Right atrium auricular region (tissue), 2 donors: ENCODE data around the gene CARNS1. TPM values are rescaled to one million over a fixed set of nuclear protein-coding genes. Genes with fewer than 3 reads are reported as not detected.

Experiments used
- DNase-seq: peaks from one replicate; pipeline ENCODE4 v3.0.0-alpha.2; 2019; ENCODE audit warnings: low spot score
- H3K27ac ChIP-seq, 2 donors: fragments of 200-600 bp; sonication (generic); 1 replicate in 1 of 2; 2 replicates in 1 of 2; pipeline ENCODE4 v1.5.1; 2016 to 2019
- H3K27me3 ChIP-seq, 2 donors: fragments of 200-600 bp; sonication (generic); one replicate each; pipeline versions ENCODE4 v1.5.1 to v1.6.0; 2017 to 2019
- H3K36me3 ChIP-seq: fragments of 200-600 bp; sonication (generic); one replicate; pipeline ENCODE4 v1.5.1; 2016
- H3K4me1 ChIP-seq, 2 donors: fragments of 200-600 bp; sonication (generic); one replicate each; pipeline versions ENCODE4 v1.5.1 to v1.6.0; 2017 to 2019
- H3K4me3 ChIP-seq, 2 donors: fragments of 200-600 bp; sonication (generic); 1 replicate in 1 of 2; 2 replicates in 1 of 2; pipeline ENCODE4 v1.5.1; 2017 to 2019; ENCODE audit warnings: mild to moderate bottlenecking in 1 of 2, moderate library complexity in 1 of 2
- H3K9me3 ChIP-seq, 2 donors: fragments of 200-600 bp; sonication (generic); one replicate each; pipeline ENCODE4 v1.5.1; 2019
- total RNA-seq, 2 donors: library from RNA; depleted of rRNA; stranded (reverse); fragments of >200 nt; gene quantifications; one replicate each; pipeline ENCODE4 v1.1.0, GENCODE V29; 2016
- TF ChIP-seq, protein P1 (sequence below), 2 donors: fragments of 200-600 bp; sonication (generic); IDR thresholded peaks; one replicate each; pipeline ENCODE4 v1.5.1; 2019; ENCODE audit warnings: antibody characterized with exemption in 2 of 2

CARNS1 gene
- total RNA-seq, 2 donors from 2014 or later: 9.7 to 9.9 TPM

DNA sequence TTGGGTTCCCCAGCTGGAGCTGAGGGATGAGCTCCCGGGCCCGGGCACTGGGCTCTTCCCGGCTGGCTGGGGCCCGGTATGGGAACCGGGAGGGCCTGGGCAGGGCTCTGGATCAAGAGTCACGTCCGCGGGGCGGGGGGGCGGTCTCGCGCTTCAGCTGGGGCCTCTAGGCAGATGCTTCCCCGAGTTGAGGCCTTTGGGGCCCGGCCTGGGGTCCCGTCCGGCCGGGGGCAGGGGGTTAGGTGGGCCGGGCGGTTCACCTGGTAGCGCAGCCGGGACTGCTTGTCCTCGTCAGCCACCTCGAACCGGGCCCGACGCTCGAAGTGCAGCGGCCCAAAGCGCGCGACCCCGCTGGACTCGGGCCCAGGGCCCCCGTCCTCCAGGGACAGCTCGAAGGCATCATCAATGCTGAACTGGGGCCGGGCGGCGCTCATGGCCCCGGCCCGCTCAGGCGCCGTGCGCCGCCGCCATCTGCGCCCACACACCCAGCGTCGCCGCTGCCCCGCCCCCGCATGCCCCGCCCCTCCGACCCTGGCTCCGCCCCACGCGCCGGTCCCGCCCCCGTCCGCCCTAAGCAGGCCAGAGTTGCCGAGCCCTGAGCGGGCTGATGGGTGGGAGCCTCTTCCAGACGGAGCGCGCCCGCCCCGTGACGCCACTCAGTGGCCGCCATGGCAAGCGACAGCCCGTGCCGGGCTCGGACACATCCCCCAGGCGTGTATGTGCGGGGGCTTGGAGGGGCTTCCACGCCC, 53.5 kb downstream of the CARNS1 start, which contains the start of gene TMEM134:
Gene TMEM134, minus strand, starts transcription at position 493 of the 749 bp plus-strand sequence. Its CDS starts 59 bp downstream, at position 434.
- Histone ChIP-seq H3K9me3 (no peaks in the 10 kb centered on the region), H3K4me3 (peak within 1 kb of the TSS; percentile 72 to 90), H3K27me3 (no peaks in the 10 kb centered on the region), H3K36me3 (no peaks in the 10 kb centered on the region), H3K27ac (peak within 1 kb of the TSS; percentile 88 to 89), H3K4me1 (peaks cover 0 to 38% of the 10 kb centered on the region in 2 donors)
- peak; percentile 92 for DNase-seq
- TF ChIP-seq, protein P1, sequence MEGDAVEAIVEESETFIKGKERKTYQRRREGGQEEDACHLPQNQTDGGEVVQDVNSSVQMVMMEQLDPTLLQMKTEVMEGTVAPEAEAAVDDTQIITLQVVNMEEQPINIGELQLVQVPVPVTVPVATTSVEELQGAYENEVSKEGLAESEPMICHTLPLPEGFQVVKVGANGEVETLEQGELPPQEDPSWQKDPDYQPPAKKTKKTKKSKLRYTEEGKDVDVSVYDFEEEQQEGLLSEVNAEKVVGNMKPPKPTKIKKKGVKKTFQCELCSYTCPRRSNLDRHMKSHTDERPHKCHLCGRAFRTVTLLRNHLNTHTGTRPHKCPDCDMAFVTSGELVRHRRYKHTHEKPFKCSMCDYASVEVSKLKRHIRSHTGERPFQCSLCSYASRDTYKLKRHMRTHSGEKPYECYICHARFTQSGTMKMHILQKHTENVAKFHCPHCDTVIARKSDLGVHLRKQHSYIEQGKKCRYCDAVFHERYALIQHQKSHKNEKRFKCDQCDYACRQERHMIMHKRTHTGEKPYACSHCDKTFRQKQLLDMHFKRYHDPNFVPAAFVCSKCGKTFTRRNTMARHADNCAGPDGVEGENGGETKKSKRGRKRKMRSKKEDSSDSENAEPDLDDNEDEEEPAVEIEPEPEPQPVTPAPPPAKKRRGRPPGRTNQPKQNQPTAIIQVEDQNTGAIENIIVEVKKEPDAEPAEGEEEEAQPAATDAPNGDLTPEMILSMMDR (IDR thresholded peaks at IDR 0.05): peak in 1 of 2 donors; percentile 70

DNA sequence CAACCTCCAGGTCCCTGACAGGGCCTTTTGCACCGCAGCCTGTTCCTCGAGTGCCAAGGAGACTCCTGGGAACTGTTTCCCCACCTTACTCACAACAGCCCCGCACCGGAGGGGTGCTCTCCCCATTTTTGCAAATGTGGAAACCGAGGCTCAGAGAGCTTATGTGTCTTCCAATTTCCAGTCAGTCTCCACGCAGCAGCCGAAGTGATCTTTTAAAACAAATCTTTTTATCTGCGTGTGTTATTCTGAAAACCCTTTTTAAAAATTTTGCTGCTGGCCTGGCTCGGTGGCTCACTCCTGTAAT, 54.0 kb downstream of the CARNS1 start:
- no peaks in the 10 kb centered on the region for H3K27me3 ChIP-seq
- DNase-seq: no peak
- H3K36me3 ChIP-seq: no peaks in the 10 kb centered on the region
- H3K4me3 ChIP-seq: peak overlapping the region; percentile 72 to 90
- peak overlapping the region; percentile 88 to 89 for H3K27ac ChIP-seq
- TF ChIP-seq, protein P1 (IDR thresholded peaks at IDR 0.05): no peak
- no peaks in the 10 kb centered on the region for H3K9me3 ChIP-seq
- H3K4me1 ChIP-seq: peaks cover 0 to 33% of the 10 kb centered on the region in 2 donors

DNA sequence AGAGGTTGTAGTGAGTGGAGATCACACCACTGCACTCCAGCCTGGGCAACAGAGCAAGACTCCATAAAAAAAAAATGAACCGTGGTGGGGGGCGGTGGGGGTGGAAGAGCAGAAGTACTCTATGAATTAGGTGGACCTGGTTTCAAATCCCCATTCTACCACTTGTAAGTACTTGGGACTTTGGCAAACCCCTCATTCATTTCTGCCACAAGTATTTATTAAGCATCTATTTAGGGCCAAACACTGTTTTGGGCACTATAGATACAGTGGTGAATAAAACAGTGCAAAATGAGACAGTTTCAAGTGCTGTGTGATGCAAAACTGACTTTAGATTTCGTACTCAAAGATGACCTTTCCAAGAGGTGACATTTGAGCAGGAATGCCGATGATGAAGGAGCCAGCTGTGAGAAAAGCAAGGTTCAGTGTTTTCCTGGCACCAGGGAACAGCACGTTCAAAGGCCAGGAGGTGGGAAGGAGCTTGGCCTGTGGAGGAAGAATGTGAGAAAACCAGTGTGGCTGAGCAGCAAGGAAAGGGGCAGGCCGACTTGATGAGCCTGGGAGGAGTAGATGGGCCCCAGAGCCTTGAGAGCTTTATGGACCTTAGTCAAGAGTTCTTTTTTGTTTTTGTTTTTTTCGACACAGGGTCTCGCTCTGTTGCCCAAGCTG, 55.0 kb downstream of the CARNS1 start:
- no peak overlapping the region for H3K27ac ChIP-seq
- H3K4me3 ChIP-seq: no peak overlapping the region
- no peaks in the 10 kb centered on the region for H3K9me3 ChIP-seq
- no peaks in the 10 kb centered on the region for H3K27me3 ChIP-seq
- H3K4me1 ChIP-seq: peaks cover 0 to 26% of the 10 kb centered on the region in 2 donors
- no peaks in the 10 kb centered on the region for H3K36me3 ChIP-seq
- no peak for DNase-seq
- TF ChIP-seq, protein P1 (IDR thresholded peaks at IDR 0.05): no peak

DNA sequence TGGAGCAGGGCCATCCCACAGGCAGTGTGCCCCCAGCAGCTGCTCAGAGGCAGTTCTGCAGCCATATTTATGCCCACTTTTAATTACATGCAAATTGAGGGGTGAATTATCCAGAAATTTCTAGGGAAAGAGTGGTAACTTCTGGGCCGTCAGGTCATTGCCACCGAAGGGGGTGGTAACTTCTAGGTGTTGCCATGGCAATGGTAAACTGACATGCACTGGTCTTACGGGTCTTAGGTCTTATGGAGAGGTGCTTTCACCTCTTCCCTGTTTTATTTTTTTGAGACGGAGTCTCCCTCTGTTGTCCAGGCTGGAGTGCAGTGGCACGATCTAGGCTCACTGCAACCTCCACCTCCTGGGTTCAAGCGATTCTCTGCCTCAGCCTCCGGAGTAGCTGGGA, 57.4 kb downstream of the CARNS1 start:
- TF ChIP-seq, protein P1 (IDR thresholded peaks at IDR 0.05): no peak

More for the DNA sequence above, 57.4 kb downstream of the CARNS1 start:
- Histone ChIP-seq H3K9me3 (no peaks in the 10 kb centered on the region), H3K4me1 (peaks cover 0 to 15% of the 10 kb centered on the region in 2 donors), H3K27ac (no peak overlapping the region), H3K27me3 (no peaks in the 10 kb centered on the region), H3K4me3 (no peak overlapping the region), H3K36me3 (no peaks in the 10 kb centered on the region)
- DNase-seq: no peak

Other genes with a start within 250 kb of the CARNS1 start
- gene GRK2, start 149.2 kb upstream of the CARNS1 start, total RNA-seq: 10 to 100 TPM; 52.7 to 55.9 TPM
- gene ANKRD13D, start 126.4 kb upstream of the CARNS1 start, total RNA-seq: 10 to 100 TPM; 14.1 to 14.9 TPM
- 10 to 100 TPM; 14.7 to 23.6 TPM for gene SSH3, start 112.1 kb upstream of the CARNS1 start, total RNA-seq
- 100 to 1,000 TPM; 115 to 136 TPM for gene POLD4, start 62.1 kb upstream of the CARNS1 start, total RNA-seq
- gene CLCF1, start 42.1 kb upstream of the CARNS1 start, total RNA-seq: 10 to 100 TPM in 1 of 2 donors, 1 to 10 TPM in 1; 2.7 to 18.0 TPM
- 1 to 10 TPM; 6.2 to 6.5 TPM for gene RAD9A, start 23.7 kb upstream of the CARNS1 start, total RNA-seq
- 100 to 1,000 TPM in 1 of 2 donors, 10 to 100 TPM in 1; 97.8 to 112 TPM for gene PPP1CA, start 13.8 kb upstream of the CARNS1 start, total RNA-seq
- 1 to 10 TPM in 1 of 2 donors, under 1 TPM in 1; 0.33 to 1.4 TPM for gene TBC1D10C, start 11.6 kb upstream of the CARNS1 start, total RNA-seq
- gene RPS6KB2, start 12.8 kb downstream of the CARNS1 start, total RNA-seq: 10 to 100 TPM; 35.5 to 44.6 TPM
- 1 to 10 TPM; 1.9 to 2.8 TPM for gene PTPRCAP, start 22.0 kb downstream of the CARNS1 start, total RNA-seq
- gene CORO1B, start 27.8 kb downstream of the CARNS1 start, total RNA-seq: 10 to 100 TPM; 16.0 to 25.5 TPM
- gene GPR152, start 37.1 kb downstream of the CARNS1 start, total RNA-seq: not detected
- gene CABP4, start 39.7 kb downstream of the CARNS1 start, total RNA-seq: 1 to 10 TPM in 1 of 2 donors, not detected in 1; 1.3 TPM
- 100 to 1,000 TPM in 1 of 2 donors, 10 to 100 TPM in 1; 74.4 to 140 TPM for gene TMEM134, start 53.6 kb downstream of the CARNS1 start, total RNA-seq
- gene AIP, start 67.3 kb downstream of the CARNS1 start, total RNA-seq: 10 to 100 TPM; 49.2 to 78.0 TPM
- 10 to 100 TPM; 10.7 to 30.7 TPM for gene PITPNM1, start 89.7 kb downstream of the CARNS1 start, total RNA-seq
- 10 to 100 TPM; 49.1 to 70.0 TPM for gene CDK2AP2, start 92.5 kb downstream of the CARNS1 start, total RNA-seq
- not detected for gene CABP2, start 107.8 kb downstream of the CARNS1 start, total RNA-seq
- gene GSTP1, start 168.1 kb downstream of the CARNS1 start, total RNA-seq: 100 to 1,000 TPM; 249 to 944 TPM
- 100 to 1,000 TPM; 424 to 522 TPM for gene NDUFV1, start 191.3 kb downstream of the CARNS1 start, total RNA-seq
- gene NUDT8, start 214.3 kb downstream of the CARNS1 start, total RNA-seq: 10 to 100 TPM; 29.8 to 78.6 TPM
- gene TBX10, start 224.1 kb downstream of the CARNS1 start, total RNA-seq: not detected
- gene ACY3, start 235.1 kb downstream of the CARNS1 start, total RNA-seq: not detected